DOHH2 (cell line): ENCODE results near the gene AFDN.

ENCODE experiments used
- CTCF ChIP-seq: fragments of 200-600 bp; sonication (generic); IDR thresholded peaks from one replicate; pipeline ENCODE4 v1.5.1; 2014; ENCODE audit warnings: antibody characterized with exemption, mild to moderate bottlenecking, low read depth, low read length; ENCODE audit not compliant: poor library complexity, severe bottlenecking
- EZH2phosphoT487 ChIP-seq: fragments of 200-600 bp; sonication (generic); IDR thresholded peaks from 2 replicates; pipeline ENCODE4 v1.6.1; 2017; ENCODE audit warnings: borderline replicate concordance, mild to moderate bottlenecking, antibody characterized with exemption, low read length, moderate library complexity, mixed read lengths

GRCh38 chr6:167954151-167954550 is 127.4 kb downstream of the AFDN start:
- no peak for TF ChIP-seq CTCF
- TF ChIP-seq EZH2phosphoT487 = no peak
